Measurements from ENCODE around the gene SUSD1.
"Not testable (repeated sequence)": the region's sequence is repeated elsewhere in the genome, so short reads cannot be mapped to it uniquely, and the experiment has no call there.

Gene SUSD1

DNA sequence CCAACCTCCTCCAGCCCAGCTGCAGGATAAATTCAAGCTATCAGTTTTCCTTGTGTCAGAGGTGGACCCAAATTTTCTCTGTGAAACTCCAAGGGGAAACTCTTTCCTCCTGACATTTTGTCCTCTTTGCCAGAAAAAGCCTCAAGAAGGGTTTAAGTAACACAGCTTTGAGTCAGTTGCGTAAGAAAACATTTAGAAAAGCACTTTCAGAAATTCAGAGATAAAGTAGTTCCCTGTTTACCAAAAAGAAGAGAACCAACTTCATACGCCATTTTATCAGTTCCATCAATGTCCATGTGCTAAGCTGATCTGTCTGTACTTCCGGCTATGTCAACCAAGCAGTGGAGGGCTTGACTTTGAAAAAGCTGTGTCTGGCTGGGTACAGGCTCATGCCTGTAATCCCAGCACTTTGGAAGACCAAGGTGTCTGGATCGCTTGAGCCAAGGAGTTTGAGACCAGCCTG, 19.9 kb upstream of the SUSD1 start:
- ATAC-seq, result no peak
- TF ChIP-seq BACH2 (CRISPR knock-in tag; IDR thresholded peaks at IDR 0.05; ENCODE audit: borderline replicate concordance), result no peak
- TF ChIP-seq, protein P1, sequence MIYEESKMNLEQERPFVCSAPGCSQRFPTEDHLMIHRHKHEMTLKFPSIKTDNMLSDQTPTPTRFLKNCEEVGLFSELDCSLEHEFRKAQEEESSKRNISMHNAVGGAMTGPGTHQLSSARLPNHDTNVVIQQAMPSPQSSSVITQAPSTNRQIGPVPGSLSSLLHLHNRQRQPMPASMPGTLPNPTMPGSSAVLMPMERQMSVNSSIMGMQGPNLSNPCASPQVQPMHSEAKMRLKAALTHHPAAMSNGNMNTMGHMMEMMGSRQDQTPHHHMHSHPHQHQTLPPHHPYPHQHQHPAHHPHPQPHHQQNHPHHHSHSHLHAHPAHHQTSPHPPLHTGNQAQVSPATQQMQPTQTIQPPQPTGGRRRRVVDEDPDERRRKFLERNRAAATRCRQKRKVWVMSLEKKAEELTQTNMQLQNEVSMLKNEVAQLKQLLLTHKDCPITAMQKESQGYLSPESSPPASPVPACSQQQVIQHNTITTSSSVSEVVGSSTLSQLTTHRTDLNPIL (CRISPR knock-in tag; IDR thresholded peaks at IDR 0.05; ENCODE audit: low read depth), result no peak
- no peak for TF ChIP-seq ARNTL (CRISPR knock-in tag; IDR thresholded peaks at IDR 0.05; ENCODE audit: borderline replicate concordance, low read depth)
- TF ChIP-seq SNAI2 (CRISPR knock-in tag; IDR thresholded peaks at IDR 0.05), result no peak
- no peak for TF ChIP-seq ZNF565 (CRISPR knock-in tag; conservative IDR thresholded peaks at IDR 0.05; ENCODE audit: low read depth)
- TF ChIP-seq ZNF8 (CRISPR knock-in tag; IDR thresholded peaks at IDR 0.05), result no peak
- no peak for TF ChIP-seq CSDC2 (CRISPR knock-in tag; IDR thresholded peaks at IDR 0.05)
- TF ChIP-seq, protein P2, sequence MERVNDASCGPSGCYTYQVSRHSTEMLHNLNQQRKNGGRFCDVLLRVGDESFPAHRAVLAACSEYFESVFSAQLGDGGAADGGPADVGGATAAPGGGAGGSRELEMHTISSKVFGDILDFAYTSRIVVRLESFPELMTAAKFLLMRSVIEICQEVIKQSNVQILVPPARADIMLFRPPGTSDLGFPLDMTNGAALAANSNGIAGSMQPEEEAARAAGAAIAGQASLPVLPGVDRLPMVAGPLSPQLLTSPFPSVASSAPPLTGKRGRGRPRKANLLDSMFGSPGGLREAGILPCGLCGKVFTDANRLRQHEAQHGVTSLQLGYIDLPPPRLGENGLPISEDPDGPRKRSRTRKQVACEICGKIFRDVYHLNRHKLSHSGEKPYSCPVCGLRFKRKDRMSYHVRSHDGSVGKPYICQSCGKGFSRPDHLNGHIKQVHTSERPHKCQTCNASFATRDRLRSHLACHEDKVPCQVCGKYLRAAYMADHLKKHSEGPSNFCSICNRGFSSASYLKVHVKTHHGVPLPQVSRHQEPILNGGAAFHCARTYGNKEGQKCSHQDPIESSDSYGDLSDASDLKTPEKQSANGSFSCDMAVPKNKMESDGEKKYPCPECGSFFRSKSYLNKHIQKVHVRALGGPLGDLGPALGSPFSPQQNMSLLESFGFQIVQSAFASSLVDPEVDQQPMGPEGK (CRISPR knock-in tag; IDR thresholded peaks at IDR 0.05; ENCODE audit: borderline replicate concordance), result no peak
- no peak for TF ChIP-seq RARB (CRISPR knock-in tag; IDR thresholded peaks at IDR 0.05)
- TF ChIP-seq ISL1 (CRISPR knock-in tag; IDR thresholded peaks at IDR 0.05), result no peak
- TF ChIP-seq, protein P3, sequence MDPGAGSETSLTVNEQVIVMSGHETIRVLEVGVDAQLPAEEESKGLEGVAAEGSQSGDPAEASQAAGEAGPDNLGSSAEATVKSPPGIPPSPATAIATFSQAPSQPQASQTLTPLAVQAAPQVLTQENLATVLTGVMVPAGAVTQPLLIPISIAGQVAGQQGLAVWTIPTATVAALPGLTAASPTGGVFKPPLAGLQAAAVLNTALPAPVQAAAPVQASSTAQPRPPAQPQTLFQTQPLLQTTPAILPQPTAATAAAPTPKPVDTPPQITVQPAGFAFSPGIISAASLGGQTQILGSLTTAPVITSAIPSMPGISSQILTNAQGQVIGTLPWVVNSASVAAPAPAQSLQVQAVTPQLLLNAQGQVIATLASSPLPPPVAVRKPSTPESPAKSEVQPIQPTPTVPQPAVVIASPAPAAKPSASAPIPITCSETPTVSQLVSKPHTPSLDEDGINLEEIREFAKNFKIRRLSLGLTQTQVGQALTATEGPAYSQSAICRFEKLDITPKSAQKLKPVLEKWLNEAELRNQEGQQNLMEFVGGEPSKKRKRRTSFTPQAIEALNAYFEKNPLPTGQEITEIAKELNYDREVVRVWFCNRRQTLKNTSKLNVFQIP (CRISPR knock-in tag; IDR thresholded peaks at IDR 0.05; ENCODE audit: borderline replicate concordance, low read depth), result no peak
- no peak for TF ChIP-seq GLIS3 (CRISPR knock-in tag; IDR thresholded peaks at IDR 0.05)
- no peak for TF ChIP-seq ZFP3 (CRISPR knock-in tag; IDR thresholded peaks at IDR 0.05)
- no peak for TF ChIP-seq ZFP30 (CRISPR knock-in tag; IDR thresholded peaks at IDR 0.05)
- no peak for TF ChIP-seq OSR1 (CRISPR knock-in tag; IDR thresholded peaks at IDR 0.05)
- no peak for TF ChIP-seq ZC3H10 (CRISPR knock-in tag; IDR thresholded peaks at IDR 0.05)
- no peak for TF ChIP-seq ESRRG (CRISPR knock-in tag; IDR thresholded peaks at IDR 0.05)
- TF ChIP-seq ZNF70 (CRISPR knock-in tag; IDR thresholded peaks at IDR 0.05), result no peak

DNA sequence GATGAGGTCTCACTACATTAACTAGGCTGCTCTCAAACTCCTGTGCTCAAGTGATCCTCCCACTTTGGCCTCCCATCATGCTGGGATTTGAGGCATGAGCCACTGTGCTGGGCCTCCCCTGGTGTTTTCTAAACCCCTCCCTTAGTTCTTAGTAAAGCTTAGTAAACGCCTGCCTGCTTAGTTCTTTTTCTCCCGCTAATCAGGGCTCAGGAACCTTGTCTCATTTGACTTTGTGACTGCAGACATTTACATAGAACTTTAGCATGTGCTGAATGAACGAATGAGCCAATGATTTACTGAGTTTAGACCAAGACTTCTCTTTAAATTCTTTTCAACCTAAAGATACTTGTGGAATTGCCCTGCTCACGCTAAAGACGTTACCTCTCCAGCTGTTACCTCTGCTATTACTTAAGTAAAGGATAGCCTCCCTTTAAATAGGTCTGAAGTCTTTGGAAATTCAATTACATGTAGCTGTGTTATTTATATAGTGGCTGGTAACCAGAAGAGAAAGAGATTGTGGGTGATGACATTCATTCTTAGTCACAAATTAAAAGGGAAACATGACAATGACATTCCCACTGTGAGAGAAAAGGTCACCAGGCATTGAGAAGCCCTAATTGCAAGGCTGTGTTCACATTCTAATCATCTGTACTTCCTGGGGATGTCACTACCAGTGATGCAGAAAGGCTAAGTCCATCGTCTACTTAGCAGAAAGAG, 18.6 kb upstream of the SUSD1 start:
- TF ChIP-seq ZNF8 (CRISPR knock-in tag; IDR thresholded peaks at IDR 0.05), result no peak
- ATAC-seq, result no peak

DNA sequence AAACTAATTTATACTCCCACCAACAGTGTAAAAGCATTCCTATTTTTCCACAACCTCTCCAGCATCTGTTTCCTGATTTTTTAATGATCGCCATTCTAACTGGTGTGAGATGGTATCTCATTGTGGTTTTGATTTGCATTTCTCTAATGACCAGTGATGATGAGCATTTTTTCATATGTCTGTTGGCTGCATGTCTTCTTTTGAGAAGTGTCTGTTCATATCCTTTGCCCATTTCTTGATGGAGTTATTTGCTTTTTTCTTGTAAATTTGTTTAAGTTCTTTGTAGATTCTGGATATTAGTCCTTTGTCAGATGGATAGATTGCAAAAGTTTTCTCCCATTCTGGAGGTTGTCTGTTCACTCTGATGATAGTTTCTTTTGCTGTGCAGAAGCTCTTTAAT, 15.2 kb upstream of the SUSD1 start:
- ATAC-seq, result not testable (repeated sequence)

DNA sequence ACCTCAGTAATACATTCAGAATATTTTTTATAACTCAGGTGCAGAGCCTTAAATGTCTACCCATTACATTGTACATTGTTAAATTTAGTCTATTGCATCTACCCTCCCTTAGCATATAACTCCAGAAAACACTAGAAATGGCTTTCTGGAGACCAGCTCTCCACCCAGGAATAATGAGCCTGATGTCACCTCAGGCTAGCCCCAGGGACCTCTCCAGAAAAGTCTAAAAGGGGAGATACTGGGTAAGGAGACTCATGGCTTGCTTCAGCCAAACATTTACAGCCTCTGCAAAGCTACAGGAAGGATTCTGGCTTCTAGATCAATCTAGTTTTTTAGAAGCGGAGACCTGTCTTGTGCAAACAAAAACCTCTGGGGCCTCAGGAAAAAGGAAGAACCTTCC, 13.8 kb upstream of the SUSD1 start:
- ATAC-seq, result no peak
- TF ChIP-seq ISL1 (CRISPR knock-in tag; IDR thresholded peaks at IDR 0.05) (no peak), BACH2 (CRISPR knock-in tag; IDR thresholded peaks at IDR 0.05; ENCODE audit: borderline replicate concordance) (no peak), TCF4 (CRISPR knock-in tag; IDR thresholded peaks at IDR 0.05; ENCODE audit: borderline replicate concordance) (no peak), ZNF70 (CRISPR knock-in tag; IDR thresholded peaks at IDR 0.05) (no peak), ZFP3 (CRISPR knock-in tag; IDR thresholded peaks at IDR 0.05) (no peak), RARB (CRISPR knock-in tag; IDR thresholded peaks at IDR 0.05) (no peak)
- TF ChIP-seq, protein P1 (CRISPR knock-in tag; IDR thresholded peaks at IDR 0.05; ENCODE audit: low read depth), result no peak
- TF ChIP-seq, protein P2 (CRISPR knock-in tag; IDR thresholded peaks at IDR 0.05; ENCODE audit: borderline replicate concordance), result no peak
